GM10266 (cell line): ENCODE data around the gene FANCL.
"Not testable (repeated sequence)": the region's sequence is repeated elsewhere in the genome, so short reads cannot be mapped to it uniquely, and the experiment has no call there.

Experiments
- DNase-seq: peaks from one replicate; pipeline ENCODE4 v3.0.0; 2012; ENCODE audit errors: extremely low spot score
- CTCF ChIP-seq: IDR thresholded peaks from 2 replicates; pipeline ENCODE4 v1.5.1; 2012; ENCODE audit warnings: mild to moderate bottlenecking, low read depth; ENCODE audit not compliant: control insufficient read depth, insufficient read depth; ENCODE audit errors: missing control alignments

The FANCL gene

GRCh38 chr2:58169845-58170244 lies 71.3 kb downstream of the FANCL start:
- not testable (repeated sequence) for DNase-seq

- not testable (repeated sequence) for DNase-seq
Observed at GRCh38 chr2:58168130-58168529, 73.0 kb downstream of the FANCL start.

GRCh38 chr2:58163913-58164312 lies 77.2 kb downstream of the FANCL start:
- no peak for TF ChIP-seq CTCF
- no peak for DNase-seq

- TF ChIP-seq CTCF, result no peak
- DNase-seq, result no peak
Observed at GRCh38 chr2:58158481-58158880, 82.6 kb downstream of the FANCL start.

GRCh38 chr2:58157754-58158153 lies 83.4 kb downstream of the FANCL start:
- TF ChIP-seq CTCF, result no peak
- no peak for DNase-seq

GRCh38 chr2:58156780-58157179 lies 84.3 kb downstream of the FANCL start:
- no peak for TF ChIP-seq CTCF
- DNase-seq, result no peak

GRCh38 chr2:58155160-58155778 lies 85.9 kb downstream of the FANCL start:
- DNase-seq, result no peak
- no peak for TF ChIP-seq CTCF

- TF ChIP-seq CTCF, result no peak
- no peak for DNase-seq
Observed at GRCh38 chr2:58146707-58147106, 94.4 kb downstream of the FANCL start.

GRCh38 chr2:58145769-58146168 lies 95.4 kb downstream of the FANCL start:
- DNase-seq, result not testable (repeated sequence)
